Stimulated activated CD4-positive, alpha-beta T cell treated with anti-CD3 and anti-CD28 coated beads, Interleukin-2, amount 100 ng/mL, for 24 hours (primary cell): ENCODE measurements around the gene RPP14.
"Not testable (repeated sequence)": the region's sequence is repeated elsewhere in the genome, so short reads cannot be mapped to it uniquely, and the experiment has no call there.

Source experiments
- DNase-seq, 2 donors: peaks; one replicate each; pipeline ENCODE4 v3.0.0-alpha.2; 2020

Gene RPP14

GRCh38 chr3:58333206-58334012 is 27.4 kb downstream of the RPP14 start:
- peak; percentile 37 to 46 for DNase-seq

GRCh38 chr3:58334013-58334321 is 27.9 kb downstream of the RPP14 start:
- no peak for DNase-seq

- DNase-seq: no peak
Observed at GRCh38 chr3:58334506-58334884, 28.4 kb downstream of the RPP14 start.

- DNase-seq: no peak
Observed at GRCh38 chr3:58335652-58335947, 29.6 kb downstream of the RPP14 start.

GRCh38 chr3:58336135-58336882 is 30.3 kb downstream of the RPP14 start:
- DNase-seq: no peak

- DNase-seq: no peak
Observed at GRCh38 chr3:58337190-58337589, 31.1 kb downstream of the RPP14 start.

- DNase-seq: not testable (repeated sequence)
Observed at GRCh38 chr3:58339146-58339545, 33.1 kb downstream of the RPP14 start.

- DNase-seq: no peak
Observed at GRCh38 chr3:58340594-58341244, 34.7 kb downstream of the RPP14 start.

- DNase-seq: no peak
Observed at GRCh38 chr3:58341376-58341775, 35.3 kb downstream of the RPP14 start.

GRCh38 chr3:58342676-58343075 is 36.6 kb downstream of the RPP14 start:
- DNase-seq: no peak

GRCh38 chr3:58345457-58345856 is 39.4 kb downstream of the RPP14 start:
- DNase-seq: no peak

- DNase-seq: no peak
Observed at GRCh38 chr3:58346368-58346767, 40.3 kb downstream of the RPP14 start.

- no peak for DNase-seq
Observed at GRCh38 chr3:58347984-58348383, 41.9 kb downstream of the RPP14 start.

- no peak for DNase-seq
Observed at GRCh38 chr3:58349792-58350626, 44.0 kb downstream of the RPP14 start.

- no peak for DNase-seq
Observed at GRCh38 chr3:58350627-58351013, 44.6 kb downstream of the RPP14 start.

GRCh38 chr3:58351920-58352319 is 45.9 kb downstream of the RPP14 start:
- DNase-seq: no peak

- no peak for DNase-seq
Observed at GRCh38 chr3:58352626-58353025, 46.6 kb downstream of the RPP14 start.

- DNase-seq: no peak
Observed at GRCh38 chr3:58353722-58354553, 47.9 kb downstream of the RPP14 start.

GRCh38 chr3:58355179-58355578 is 49.1 kb downstream of the RPP14 start:
- DNase-seq: no peak

GRCh38 chr3:58356054-58356453 is 50.0 kb downstream of the RPP14 start:
- DNase-seq: no peak

- DNase-seq: no peak
Observed at GRCh38 chr3:58357402-58357801, 51.4 kb downstream of the RPP14 start.

GRCh38 chr3:58358092-58358491 is 52.0 kb downstream of the RPP14 start:
- no peak for DNase-seq
